HG03060 (cell line): ENCODE measurements around the gene PPP1R8.
"Not testable (repeated sequence)": the region's sequence is repeated elsewhere in the genome, so short reads cannot be mapped to it uniquely, and the experiment has no call there.

Source experiments
- ATAC-seq: cut with Tn5 transposase; IDR thresholded peaks from one replicate; pipeline ENCODE4 v1.9.1; 2021; ENCODE audit warnings: low read depth, moderate number of reproducible peaks; ENCODE audit not compliant: unreplicated experiment

Gene PPP1R8

DNA sequence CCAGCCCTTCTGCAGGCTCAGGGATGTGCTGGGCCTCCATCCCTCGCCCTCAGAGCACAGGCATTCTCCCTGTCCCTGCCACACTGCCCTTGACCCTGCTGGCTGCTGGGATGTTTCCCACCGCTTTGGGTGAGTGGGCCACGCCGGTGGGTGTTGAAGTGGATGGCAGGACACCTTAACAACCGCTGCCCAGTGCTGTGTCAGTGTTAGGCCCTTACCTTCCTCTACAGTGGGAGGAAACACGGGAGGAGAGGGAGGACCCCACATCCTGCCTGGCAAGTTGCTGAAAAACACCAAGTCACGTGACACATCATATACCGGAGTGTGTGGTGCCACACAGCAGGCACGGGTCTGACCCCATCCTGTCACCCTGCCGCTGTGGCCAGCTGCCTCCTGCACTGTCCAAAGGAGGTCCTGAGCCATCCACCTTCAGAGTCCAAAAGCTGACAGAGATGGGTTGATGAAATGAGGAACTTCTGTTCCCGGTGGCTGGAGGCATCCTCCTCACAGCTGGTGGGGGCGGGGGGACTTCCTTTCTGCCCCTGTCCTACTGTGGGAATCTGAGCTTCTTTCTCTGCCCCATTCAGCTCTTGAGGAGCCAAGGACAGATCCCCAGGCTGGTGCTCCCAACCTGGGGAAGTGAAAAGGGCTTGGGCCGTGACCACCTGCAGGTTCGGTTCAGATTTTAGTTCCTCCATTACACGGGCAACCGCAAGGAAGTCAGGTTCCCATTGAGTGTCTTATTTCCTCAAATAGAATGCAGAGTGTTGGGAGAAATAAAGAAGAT, 38.5 kb downstream of the PPP1R8 start:
- ATAC-seq, result no peak

DNA sequence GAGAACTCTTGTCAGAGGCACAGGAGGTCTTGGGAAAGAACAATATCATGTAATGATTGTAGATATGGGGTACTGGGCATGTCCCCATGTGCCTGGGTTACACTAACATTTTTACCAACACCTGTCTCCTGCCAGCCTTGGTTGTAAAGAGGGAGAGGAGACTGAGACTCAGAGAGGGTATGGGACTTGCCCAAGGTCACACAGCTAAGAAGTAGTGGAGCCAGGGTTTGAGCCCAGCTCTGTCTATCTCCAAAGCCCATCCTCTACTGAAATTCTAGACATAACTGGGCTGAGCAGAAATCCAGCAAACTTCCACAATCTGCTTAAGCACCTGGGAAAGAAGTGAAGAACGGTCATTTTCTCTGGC, 39.1 kb downstream of the PPP1R8 start:
- ATAC-seq, result no peak

DNA sequence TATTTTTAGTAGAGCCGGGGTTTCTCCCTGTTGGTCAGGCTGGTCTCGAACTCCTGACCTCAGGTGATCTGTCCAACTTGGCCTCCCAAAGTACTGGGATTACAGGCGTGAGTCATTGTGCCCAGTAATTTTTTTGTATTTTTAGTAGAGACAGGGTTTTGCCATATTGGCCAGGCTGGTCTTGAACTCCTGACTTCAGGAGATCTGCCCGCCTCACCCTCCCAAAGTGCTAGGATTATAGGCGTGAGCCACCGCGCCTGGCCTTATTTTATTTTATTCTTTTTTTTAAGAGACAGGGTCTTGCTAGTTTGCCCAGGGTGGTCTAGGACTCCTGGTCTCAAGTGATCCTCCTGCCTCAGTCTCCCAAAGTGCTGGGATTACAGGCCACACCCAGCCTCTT, 40.5 kb downstream of the PPP1R8 start:
- ATAC-seq, result not testable (repeated sequence)

DNA sequence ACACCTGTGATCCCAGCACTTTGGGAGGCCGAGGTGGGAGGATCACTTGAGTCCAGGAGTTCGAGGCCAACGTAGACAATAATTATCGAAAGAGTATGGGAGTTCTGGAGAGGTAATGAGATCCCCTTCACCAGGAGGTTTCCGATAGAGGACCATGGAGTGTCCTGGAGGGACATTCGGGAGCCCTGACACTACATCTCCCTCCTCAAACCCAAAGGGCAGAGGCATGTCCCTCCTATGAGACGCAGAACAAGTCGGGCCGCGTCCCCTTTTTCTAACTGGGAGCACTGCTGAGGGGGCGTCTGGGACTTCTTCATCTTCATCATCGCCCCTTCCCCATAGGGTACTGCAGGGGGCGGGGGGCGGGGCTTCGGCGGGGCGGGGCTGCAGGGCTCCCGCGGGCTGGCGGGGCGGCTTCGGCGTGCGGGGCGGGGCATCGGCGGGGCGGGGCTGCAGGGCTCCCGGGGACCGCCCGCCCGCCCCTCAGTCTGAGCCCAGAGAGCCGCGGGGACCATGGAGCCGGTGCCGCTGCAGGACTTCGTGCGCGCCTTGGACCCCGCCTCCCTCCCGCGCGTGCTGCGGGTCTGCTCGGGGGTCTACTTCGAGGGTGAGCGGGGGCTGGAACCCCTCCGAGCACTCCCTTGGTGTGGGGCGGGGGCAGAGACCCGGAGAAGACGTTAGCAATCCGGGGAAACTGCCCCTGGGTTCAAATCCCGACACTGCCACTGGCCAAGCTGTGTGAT, 41.6 kb downstream of the PPP1R8 start, which contains the start of gene THEMIS2:
Gene THEMIS2, plus strand, starts transcription at position 486 of the 743 bp plus-strand sequence. Its CDS starts 28 bp downstream, at position 514.
- ATAC-seq, result no peak

DNA sequence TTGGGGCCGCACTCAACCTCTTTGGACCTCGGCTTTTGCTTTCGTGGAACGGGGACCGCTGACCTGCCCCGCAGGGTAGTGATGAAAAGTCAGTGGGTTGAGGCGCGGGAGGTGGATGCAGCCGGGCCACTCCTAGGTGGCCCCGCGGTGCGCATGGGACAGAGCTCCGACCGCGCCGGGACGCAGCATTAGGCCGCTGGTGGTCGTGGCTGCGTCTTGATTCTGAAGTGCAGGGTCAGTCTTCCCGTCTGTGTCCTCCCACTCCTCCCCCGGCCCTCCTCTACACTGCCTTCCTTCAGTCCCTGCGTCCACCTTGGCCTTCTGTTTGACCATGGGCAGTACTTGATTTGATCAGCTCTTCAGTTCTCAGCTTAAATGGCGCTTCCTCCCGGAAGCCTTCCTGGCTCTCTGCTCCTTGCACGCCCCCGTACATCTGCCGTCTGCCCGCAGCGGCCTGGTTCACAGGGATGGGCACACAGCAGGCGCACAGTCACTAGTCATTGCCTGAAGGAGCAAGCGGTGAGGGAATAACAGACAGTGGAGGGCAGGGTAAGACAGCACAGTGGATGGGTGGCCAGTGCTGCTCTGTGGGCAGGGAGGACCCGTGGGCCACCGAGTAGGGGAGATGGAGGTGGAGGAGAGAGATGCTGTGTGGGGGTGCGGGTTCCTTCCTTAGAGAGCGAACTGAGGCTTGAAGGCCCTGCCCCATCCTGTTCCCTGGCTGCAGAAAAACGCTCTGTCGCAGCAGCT, 42.4 kb downstream of the PPP1R8 start:
- ATAC-seq, result no peak

DNA sequence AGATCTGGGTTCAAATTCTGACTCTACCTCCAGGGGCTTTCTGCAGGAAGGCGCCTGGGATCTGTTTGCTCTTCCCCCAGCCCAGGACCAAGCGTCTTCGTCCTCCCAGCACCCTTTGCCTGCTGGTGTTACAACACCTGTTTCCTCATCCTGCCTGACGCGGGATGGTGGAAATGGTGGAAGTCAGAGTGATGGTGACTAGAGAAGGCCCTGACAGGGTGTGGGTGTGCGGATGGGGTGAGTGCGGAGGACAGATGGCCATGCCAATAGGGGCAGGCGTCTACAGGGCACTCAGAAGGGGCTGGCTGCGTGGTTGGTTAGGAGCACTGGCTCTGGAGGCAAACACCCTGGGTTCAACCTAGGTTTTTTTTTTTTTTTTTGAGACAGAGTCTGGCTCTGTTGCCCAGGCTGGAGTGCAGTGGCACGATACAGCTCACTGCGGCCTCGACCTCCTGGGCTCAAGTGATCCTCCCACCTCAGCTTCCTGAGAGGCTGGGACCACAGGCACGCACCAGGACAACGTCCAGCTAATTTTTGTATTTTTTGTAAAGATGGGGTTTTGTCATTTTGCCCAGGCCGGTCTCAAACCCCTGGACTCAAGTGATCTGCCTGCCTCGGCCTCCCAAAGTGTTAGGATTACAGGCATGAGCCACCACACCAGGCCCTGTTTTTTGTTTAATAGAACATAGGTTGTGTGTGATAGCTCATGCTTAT, 43.2 kb downstream of the PPP1R8 start:
- ATAC-seq, result no peak

DNA sequence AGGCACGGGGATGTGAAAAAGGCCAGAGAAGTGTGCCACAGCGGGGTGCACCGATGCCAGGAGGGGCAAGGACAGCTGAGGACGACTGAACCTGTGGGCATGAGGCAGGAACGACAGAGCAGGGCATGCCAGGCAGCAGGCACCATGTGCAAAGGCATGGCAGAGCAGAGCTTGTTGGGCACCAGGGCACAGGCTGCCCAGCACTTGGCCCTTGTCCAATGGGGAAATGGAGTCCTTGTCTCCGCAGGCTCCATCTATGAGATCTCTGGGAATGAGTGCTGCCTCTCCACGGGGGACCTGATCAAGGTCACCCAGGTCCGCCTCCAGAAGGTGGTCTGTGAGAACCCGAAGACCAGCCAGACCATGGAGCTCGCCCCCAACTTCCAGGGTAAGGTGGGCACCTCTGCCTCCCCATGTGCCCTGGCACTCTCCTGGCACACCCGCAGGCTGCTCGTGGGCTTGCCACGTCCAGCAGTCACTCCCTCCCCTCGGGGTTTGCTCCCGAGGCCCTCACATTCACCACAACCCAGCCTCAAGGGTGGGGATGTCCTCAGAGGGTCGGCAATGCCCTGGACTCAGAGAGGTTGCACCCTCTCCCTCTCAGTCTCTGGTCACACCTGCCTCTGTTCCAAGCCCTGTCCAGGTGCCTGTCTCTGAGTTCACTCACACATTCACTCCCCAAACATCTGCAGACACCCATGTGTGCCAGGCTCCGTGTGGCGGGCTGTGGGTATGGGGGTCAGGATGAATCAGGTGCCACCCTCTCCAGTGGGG, 45.9 kb downstream of the PPP1R8 start:
- no peak for ATAC-seq

DNA sequence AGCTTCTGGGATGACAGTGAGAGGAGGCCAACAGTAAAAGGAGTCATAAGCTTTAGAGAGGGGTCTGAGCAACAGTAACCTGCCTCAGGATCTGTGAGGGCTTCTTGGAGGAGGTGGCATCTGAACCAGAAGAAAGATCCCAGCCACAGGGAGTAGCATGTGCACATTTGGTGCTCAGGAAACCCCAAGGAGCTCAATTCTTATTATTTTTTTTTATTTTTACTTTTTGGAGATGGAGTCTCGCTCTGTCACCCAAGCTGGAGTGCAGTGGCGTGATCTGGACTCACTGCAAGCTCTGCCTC, 46.5 kb downstream of the PPP1R8 start:
- no peak for ATAC-seq

DNA sequence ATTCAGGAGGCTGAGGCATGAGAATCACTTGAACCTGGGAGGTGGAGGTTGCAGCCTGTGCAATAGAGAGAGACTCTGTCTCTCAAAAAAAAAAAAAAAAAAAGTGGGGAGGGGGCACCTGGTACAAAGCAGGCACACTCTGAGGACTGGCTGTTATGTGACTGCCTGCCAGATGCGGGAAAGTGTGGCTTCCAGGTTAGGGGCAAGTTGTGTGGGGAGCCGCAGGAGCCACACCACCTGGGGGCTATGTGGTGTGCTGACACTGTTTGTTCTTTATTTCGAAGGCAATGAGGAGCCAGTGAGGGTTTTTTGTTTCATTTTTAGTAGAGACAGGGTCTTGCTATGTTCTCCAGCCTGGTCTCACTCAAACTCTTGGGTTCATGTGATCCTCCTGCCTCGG, 47.5 kb downstream of the PPP1R8 start:
- no peak for ATAC-seq

DNA sequence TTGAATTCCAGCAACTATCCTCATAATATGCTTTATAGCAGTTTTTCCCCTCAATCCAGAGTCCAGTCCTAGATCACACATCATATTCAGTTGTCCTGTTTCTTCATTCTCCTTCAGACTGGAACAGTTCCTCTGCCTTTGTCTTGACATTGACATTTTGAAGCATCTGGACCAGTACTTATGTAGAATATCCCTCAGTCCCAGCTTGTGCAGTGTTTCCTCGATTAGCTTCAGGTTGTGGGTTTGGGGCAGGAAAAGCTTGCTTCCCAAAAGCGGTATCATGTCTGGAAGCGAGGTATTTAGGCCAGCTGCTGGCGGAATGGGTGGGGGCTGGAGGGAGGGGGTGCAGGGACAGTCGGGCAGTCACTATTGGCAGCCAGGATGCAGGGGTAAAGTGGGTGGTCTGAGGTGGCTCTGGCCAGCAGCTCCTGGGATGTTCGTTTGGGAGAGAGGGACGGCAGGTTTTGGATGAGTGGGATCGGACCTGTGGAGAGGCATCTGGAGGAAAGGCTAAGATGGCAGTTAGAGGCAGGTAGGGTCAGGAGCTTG, 48.3 kb downstream of the PPP1R8 start:
- no peak for ATAC-seq

DNA sequence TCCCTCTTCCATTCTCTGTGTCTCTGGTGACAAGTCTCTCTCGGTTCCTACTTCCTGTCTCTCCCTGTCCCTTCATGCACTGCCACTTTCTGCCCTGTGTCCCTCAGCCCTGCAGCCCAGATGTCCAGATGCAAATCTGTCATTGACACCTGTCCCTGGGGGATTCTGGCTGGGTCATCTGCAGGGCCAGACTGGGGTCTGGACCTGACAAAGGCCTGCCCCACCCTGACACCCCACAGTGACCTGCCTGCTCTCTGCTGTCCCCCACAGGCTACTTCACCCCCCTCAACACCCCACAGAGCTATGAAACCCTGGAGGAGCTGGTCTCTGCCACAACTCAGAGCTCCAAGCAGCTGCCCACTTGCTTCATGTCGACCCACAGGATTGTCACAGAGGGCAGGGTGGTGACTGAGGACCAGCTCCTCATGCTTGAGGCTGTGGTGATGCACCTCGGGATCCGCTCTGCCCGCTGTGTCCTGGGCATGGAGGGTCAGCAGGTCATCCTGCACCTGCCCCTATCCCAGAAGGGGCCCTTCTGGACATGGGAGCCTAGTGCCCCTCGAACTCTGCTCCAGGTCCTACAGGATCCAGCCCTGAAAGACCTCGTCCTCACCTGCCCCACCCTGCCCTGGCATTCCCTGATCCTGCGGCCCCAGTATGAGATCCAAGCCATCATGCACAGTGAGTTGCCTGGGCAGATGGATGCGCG, 48.9 kb downstream of the PPP1R8 start:
- no peak for ATAC-seq

DNA sequence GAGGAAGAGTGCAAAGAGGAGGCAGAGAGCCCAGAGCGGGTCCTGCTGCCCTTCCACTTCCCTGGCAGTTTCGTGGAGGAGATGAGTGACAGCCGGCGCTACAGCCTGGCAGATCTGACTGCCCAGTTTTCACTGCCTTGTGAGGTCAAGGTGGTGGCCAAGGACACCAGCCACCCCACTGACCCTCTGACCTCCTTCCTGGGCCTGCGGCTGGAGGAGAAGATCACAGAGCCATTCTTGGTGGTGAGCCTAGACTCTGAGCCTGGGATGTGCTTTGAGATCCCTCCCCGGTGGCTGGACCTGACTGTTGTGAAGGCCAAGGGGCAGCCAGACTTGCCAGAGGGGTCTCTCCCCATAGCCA, 51.9 kb downstream of the PPP1R8 start:
- no peak for ATAC-seq

DNA sequence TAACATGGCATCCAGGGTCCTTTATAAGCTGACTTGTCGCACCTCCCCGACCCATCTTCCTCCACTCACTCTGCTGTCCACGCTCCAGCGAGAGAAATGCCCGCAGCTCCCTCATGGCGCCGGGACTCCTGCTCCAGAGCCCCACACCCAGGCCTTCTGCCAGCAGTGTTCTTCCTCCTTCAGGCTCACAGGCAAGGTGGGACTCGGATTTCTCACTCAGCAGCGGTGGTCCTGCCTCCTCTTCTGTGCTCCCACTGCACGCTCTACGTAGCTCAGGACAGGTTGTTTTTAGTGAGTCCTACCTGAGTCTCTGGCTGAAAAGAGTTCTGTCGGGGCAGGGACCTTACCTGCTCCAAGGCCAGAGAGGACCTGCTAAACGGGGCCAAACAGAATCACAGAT, 53.0 kb downstream of the PPP1R8 start:
- ATAC-seq, result no peak

DNA sequence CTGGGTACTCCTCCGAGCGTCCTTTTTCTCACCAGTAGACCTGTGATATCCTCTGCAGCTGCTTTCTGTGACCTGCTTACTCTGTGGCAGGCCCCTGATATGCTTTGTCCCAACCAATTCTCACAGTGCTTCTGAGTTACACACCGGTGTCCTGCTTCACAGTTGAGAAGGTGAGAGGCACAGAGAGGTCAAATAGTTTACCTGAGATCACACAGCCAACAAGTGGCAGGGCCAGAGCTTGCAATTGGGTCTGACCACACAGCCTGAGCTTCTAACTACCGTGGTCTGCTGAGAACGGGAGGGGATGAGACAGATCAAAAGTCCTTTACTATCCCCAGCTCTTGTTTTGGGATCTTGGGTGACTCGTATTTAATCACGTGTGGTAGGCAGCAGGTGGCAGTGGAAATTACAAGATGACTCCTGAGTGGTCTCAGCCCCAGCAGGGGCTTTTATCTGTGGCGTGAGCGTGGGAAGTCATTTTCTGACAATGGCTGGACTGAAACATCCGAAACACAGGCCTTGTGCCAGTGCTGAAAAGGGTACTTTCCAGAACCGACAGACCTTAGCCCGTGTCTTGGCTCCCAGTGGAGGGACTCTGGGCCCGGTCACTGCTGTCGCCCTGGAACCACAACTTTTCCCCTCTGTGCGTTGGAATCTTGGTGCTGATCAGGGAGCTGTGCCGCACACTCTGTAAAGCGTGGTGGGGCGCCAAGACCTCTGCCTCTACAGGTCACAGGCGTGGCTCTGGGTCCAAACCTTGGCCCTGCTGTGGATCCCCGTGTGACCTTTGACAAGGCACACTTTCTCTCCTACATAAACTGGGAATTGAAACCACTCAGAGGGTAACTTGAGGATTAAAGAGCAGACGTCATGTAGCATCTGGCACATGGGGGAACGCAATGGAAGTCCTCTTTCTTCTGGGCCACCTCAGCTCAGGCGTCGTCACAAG, 53.7 kb downstream of the PPP1R8 start:
- ATAC-seq, result peak; percentile 35

DNA sequence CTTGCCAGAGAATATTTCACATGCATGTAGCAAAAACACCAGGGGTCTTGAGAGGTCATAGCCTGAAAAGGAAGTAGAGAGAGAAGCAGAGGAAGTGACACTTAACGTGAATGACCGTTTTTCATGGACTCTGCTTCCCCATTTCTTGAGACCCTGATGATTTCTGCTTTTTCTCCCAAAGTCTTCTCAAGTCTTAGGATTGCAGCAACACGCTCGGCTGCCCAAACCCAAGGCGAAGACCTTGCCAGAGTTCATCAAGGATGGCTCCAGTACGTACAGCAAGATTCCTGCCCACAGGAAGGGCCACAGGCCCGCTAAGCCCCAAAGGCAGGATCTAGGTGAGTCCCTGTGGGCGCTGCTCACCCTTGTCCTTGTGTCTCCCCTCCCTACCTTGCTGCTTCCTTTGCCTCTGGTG, 54.5 kb downstream of the PPP1R8 start:
- no peak for ATAC-seq

DNA sequence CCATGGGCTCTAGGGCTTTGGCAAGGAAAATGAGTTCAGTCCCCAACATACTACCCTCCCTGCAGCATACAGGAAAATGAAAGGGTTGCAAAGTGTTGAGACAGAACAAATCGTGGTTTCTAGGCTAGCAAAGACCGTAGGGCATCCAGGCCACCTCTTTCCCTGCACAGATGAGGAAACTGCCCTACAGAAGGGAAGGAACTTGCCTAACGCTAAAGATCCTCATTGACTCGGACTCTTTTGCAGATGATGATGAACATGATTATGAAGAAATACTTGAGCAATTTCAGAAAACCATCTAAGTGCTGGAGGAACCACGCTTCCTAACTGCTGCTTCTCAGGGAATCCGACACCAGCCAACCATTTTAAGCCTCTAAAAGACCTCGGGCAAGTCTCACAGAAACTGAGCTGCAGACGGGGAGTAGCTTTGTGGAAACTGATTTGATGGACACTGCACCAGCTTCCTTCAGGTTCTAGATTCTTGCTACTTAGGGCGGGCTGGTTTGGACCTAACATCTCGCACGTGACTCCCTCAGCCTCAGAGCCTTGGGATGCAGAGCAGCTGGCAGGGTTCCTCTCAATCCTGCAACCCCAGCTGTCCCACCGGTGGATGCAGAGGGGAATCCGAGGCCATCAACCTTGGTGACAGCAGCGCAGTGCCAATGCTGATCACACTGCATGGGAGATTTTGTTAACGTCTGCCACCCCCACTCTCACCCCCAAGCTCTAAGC, 55.2 kb downstream of the PPP1R8 start:
- ATAC-seq, result no peak

DNA sequence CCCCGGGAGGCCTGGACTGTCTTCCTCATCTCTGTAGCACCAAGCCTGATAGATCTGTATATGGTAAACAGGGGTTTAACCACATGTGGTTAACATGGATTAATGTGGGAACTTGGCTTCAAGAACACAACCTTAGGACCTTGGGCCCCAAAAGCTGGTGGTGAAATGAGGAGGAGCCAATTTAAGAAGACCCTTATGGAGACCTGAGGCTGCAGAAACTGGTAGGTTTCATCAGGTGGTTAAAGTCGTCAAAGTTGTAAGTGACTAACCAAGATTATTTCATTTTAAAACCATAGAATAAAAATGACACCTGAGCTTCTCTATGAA, 55.7 kb downstream of the PPP1R8 start:
- no peak for ATAC-seq

DNA sequence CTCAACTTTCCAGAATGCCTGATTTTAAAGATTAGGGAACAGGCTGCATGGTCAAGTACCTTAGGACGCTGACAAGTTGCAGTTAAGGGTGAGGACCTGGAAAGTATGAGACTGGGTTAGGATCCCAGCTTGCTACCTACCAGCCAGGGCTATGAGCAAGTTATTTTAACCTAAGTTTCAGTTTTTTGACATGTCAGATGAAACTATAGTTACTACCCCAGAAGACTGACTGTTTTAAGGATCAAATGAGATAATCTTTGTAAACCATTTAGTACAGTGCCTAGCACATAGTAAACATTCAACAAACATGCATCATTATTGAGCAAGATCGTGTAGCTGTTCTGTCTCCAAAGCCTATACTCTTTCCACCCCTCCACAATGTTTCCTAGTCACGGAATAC, 56.2 kb downstream of the PPP1R8 start:
- no peak for ATAC-seq
